Measurements from ENCODE around the gene PSTK. TPM values are rescaled to one million over a fixed set of nuclear protein-coding genes. Genes with fewer than 3 reads are reported as not detected.

PSTK gene
- total RNA-seq, 3 donors from 2014 or later, result 3.6 to 6.4 (median 3.7) TPM

DNA sequence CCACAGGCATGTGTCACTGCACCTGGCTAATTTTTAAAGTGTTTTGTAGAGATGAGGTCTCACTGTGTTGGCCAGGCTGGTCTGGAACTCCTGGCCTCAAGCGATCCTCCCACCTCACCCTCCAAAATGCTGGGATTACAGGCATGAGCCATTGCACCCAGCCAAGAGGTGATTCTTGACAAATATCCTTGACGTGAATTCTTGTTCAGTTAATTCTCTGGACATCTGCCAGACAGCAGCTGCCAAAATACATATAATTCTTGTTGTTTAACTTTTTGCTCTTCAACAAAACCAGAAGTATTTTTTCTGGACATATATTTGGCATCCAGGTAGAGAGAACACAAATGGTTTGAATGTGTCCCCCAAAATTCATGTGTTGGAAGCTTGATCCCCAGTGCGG, 31.8 kb downstream of the PSTK start:
- intact Hi-C loops (cut with DNase I; ENCODE audit: low total_unique reads), result no loop called here
- no peaks in the 10 kb centered on the region for H3K36me3 ChIP-seq
- no peak overlapping the region for H3K27ac ChIP-seq
- no peaks in the 10 kb centered on the region for H3K9me3 ChIP-seq
- H3K27me3 ChIP-seq, result no peaks in the 10 kb centered on the region
- H3K4me3 ChIP-seq, result no peak overlapping the region
- TF ChIP-seq, protein P1, sequence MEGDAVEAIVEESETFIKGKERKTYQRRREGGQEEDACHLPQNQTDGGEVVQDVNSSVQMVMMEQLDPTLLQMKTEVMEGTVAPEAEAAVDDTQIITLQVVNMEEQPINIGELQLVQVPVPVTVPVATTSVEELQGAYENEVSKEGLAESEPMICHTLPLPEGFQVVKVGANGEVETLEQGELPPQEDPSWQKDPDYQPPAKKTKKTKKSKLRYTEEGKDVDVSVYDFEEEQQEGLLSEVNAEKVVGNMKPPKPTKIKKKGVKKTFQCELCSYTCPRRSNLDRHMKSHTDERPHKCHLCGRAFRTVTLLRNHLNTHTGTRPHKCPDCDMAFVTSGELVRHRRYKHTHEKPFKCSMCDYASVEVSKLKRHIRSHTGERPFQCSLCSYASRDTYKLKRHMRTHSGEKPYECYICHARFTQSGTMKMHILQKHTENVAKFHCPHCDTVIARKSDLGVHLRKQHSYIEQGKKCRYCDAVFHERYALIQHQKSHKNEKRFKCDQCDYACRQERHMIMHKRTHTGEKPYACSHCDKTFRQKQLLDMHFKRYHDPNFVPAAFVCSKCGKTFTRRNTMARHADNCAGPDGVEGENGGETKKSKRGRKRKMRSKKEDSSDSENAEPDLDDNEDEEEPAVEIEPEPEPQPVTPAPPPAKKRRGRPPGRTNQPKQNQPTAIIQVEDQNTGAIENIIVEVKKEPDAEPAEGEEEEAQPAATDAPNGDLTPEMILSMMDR (IDR thresholded peaks at IDR 0.05), result no peak
- TF ChIP-seq POLR2A (IDR thresholded peaks at IDR 0.05), result no peak
- DNase-seq (ENCODE audit: low spot score in 2 of 2), result no peak
- H3K4me1 ChIP-seq, result peaks cover 0 to 16% of the 10 kb centered on the region in 2 donors

DNA sequence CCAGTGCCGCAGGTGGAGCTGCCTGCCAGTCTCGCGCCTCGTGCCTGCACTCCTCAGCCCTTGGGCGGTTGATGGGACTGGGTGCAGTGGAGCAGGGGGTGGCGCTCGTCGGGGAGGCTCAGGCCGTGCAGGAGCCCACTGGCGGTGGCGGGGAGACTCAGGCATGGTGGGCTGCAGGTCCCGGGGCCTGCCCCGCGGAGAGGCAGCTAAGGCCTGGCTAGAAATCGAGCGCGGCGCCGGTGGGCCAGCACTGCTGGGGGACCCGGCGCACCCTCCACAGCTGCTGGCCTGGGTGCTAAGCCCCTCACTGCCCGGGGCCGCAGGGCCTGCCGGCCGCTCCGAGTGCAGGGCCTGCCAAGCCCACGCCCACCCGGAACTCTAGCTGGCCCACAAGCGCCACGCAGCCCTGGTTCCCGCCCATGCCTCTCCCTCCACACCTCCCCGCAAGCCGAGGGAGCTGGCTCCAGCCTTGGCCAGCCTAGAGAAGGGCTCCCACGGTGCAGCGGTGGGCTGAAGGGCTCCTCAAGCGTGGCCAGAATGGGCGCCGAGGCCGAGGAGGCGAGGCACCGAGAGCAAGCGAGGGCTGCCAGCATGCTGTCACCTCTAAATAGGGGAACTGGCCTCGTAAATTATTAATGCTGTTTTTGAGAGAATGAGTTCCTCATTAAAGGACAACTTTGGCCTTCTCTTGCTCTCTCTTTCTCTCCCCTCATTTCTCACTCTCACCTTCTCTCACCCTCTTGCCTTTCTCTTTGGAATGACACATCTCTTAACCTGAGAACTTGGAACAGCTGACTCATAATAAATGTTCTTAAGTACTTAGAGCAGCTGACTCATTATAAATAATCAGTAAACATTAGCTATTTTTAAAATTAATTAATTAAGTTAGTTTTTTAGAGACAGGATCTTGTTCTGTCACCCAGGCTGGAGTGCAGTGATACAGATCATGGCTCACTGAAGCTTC, 33.5 kb downstream of the PSTK start:
- no peaks in the 10 kb centered on the region for H3K9me3 ChIP-seq
- TF ChIP-seq, protein P1 (IDR thresholded peaks at IDR 0.05), result no peak
- TF ChIP-seq POLR2AphosphoS5 (IDR thresholded peaks at IDR 0.05) (no peak), POLR2A (IDR thresholded peaks at IDR 0.05) (no peak)
- H3K4me3 ChIP-seq, result no peak overlapping the region
- intact Hi-C loops (cut with DNase I; ENCODE audit: low total_unique reads), result no loop called here
- DNase-seq (ENCODE audit: low spot score in 2 of 2), result no peak
- no peak overlapping the region for H3K27ac ChIP-seq
- no peaks in the 10 kb centered on the region for H3K36me3 ChIP-seq
- peaks cover 0 to 10% of the 10 kb centered on the region in 2 donors for H3K4me1 ChIP-seq
- no peaks in the 10 kb centered on the region for H3K27me3 ChIP-seq

DNA sequence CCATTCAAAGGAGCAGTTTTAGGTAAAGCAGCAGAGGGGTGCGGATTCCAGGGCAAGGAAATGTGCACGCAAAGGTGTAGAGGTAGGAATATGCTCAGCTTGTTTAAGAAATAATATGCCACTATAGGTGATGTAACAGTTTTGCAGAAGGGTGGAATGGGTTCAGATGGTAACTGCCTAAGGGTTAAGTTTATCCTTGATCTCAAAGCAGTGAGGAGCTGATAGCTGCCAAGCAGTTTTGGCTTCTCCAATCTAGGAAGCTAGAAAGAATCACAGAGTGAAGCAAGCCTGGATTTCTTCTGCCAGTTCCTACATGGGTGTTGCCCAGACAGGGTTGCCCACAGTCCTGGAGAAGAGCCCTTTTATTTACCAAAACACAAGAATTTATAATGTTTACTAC, 34.6 kb downstream of the PSTK start:
- H3K27me3 ChIP-seq, result no peaks in the 10 kb centered on the region
- H3K4me3 ChIP-seq, result no peak overlapping the region
- H3K4me1 ChIP-seq, result peaks cover 0 to 7% of the 10 kb centered on the region in 2 donors
- intact Hi-C loops (cut with DNase I; ENCODE audit: low total_unique reads), result no loop called here
- no peak for TF ChIP-seq POLR2A (IDR thresholded peaks at IDR 0.05)
- TF ChIP-seq, protein P1 (IDR thresholded peaks at IDR 0.05), result no peak
- TF ChIP-seq POLR2AphosphoS5 (IDR thresholded peaks at IDR 0.05), result no peak
- no peak for DNase-seq (ENCODE audit: low spot score in 2 of 2)
- no peaks in the 10 kb centered on the region for H3K9me3 ChIP-seq
- H3K36me3 ChIP-seq, result no peaks in the 10 kb centered on the region
- no peak overlapping the region for H3K27ac ChIP-seq

DNA sequence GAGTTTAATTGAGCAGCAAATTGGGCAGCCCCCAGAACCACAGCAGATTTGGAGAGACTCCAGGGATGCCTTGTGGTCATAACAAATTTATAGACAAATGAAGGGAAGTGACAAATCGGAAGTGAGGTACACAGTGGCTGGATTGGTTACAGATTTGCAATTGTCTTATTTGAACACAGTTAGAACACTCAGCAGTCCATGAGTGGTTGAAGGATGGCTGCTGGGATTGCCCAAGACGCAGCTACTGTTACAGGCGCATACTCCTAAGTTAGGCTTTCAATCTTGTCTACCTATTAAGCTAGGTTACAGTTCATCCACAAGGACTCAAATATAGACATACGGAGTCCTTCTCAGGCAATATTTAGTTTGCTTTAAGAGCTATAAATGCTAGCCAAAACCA, 36.0 kb downstream of the PSTK start:
- TF ChIP-seq, protein P1 (IDR thresholded peaks at IDR 0.05), result no peak
- TF ChIP-seq POLR2AphosphoS5 (IDR thresholded peaks at IDR 0.05) (no peak), POLR2A (IDR thresholded peaks at IDR 0.05) (no peak)
- Histone ChIP-seq H3K9me3 (no peaks in the 10 kb centered on the region), H3K36me3 (no peaks in the 10 kb centered on the region), H3K4me3 (no peak overlapping the region), H3K4me1 (no peaks in the 10 kb centered on the region), H3K27me3 (no peaks in the 10 kb centered on the region), H3K27ac (no peak overlapping the region)
- no peak for DNase-seq (ENCODE audit: low spot score in 2 of 2)
- intact Hi-C loops (cut with DNase I; ENCODE audit: low total_unique reads), result no loop called here

DNA sequence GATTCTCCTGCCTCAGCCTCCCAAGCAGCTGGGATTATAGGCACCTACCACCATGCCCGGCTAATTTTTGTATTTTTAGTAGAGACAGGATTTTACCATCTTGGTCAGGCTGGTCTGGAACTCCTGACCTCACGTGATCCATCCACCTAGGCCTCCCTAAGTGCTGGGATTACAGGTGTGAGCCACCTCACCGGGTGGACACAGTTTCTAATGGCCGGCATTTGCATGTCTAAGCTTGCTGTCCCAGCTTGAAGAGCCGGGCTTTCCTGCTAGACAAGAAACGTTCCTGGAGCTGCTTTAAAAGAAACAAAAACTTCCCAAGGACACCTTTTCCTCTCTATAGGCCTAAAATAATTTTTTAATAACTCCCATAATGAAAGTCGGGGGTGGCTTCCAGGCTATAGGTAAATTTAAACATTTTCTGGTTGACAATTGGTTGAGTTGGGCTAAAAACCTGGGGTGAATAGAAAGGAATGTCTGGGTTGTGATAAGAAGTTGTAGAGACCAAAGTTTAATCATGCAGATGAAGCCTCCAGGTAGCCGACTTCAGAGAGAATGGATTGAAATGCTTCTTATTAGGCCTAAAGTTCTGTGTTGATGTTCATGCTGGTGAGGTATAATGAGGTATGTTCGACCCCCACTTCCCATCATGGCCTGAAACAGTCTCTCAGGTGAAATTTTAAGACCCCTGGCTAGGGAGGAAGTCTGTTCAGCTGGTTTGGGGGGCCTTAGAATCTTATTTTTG, 37.4 kb downstream of the PSTK start:
- Histone ChIP-seq H3K9me3 (no peaks in the 10 kb centered on the region), H3K27ac (no peak overlapping the region), H3K27me3 (no peaks in the 10 kb centered on the region), H3K4me1 (no peaks in the 10 kb centered on the region), H3K36me3 (no peaks in the 10 kb centered on the region), H3K4me3 (no peak overlapping the region)
- intact Hi-C loops (cut with DNase I; ENCODE audit: low total_unique reads), result no loop called here
- peak in 1 of 2 donors; percentile 22 for DNase-seq (ENCODE audit: low spot score in 2 of 2)
- TF ChIP-seq POLR2AphosphoS5 (IDR thresholded peaks at IDR 0.05), result no peak
- TF ChIP-seq, protein P1 (IDR thresholded peaks at IDR 0.05), result no peak
